GM12875 (cell line): ENCODE data around the gene MRAS.
"Not testable (repeated sequence)": the region's sequence is repeated elsewhere in the genome, so short reads cannot be mapped to it uniquely, and the experiment has no call there.

Experiments
- H3K4me3 ChIP-seq: one replicate; pipeline ENCODE4 v1.5.1; 2011; ENCODE audit warnings: low read depth, low read length, control low read depth
- CTCF ChIP-seq: IDR thresholded peaks from 2 replicates; pipeline ENCODE4 v1.5.1; 2011; ENCODE audit warnings: low read depth, mild to moderate bottlenecking, control low read depth, inconsistent platforms, low read length, moderate library complexity, borderline replicate concordance; ENCODE audit not compliant: insufficient read depth

Gene MRAS

GRCh38 chr3:138450181-138450580 lies 101.8 kb downstream of the MRAS start:
- TF ChIP-seq CTCF = no peak
- H3K4me3 ChIP-seq = no peak overlapping the region

GRCh38 chr3:138450704-138451424 lies 102.5 kb downstream of the MRAS start:
- TF ChIP-seq CTCF = no peak
- H3K4me3 ChIP-seq = no peak overlapping the region

GRCh38 chr3:138451595-138452162 lies 103.3 kb downstream of the MRAS start:
- TF ChIP-seq CTCF = no peak

GRCh38 chr3:138452436-138452835 lies 104.1 kb downstream of the MRAS start:
- TF ChIP-seq CTCF = no peak
- no peak overlapping the region for H3K4me3 ChIP-seq

More at GRCh38 chr3:138451595-138452162, 103.3 kb downstream of the MRAS start:
- no peak overlapping the region for H3K4me3 ChIP-seq

- H3K4me3 ChIP-seq = not testable (repeated sequence)
Measured at GRCh38 chr3:138453940-138454339, 105.6 kb downstream of the MRAS start.
